Parathyroid adenoma (tissue), 2 donors: ENCODE results near the gene RANBP3.

ENCODE experiments used
- H2AFZ ChIP-seq: fragments of 300-600 bp; sonication (generic); one replicate; pipeline ENCODE4 v1.7.0; 2017; ENCODE audit warnings: antibody characterized with exemption, mild to moderate bottlenecking
- H3K27ac ChIP-seq: fragments of 300-600 bp; sonication (generic); one replicate; pipeline ENCODE4 v1.7.0; 2017
- H3K27me3 ChIP-seq: fragments of 300-600 bp; sonication (generic); one replicate; pipeline ENCODE4 v1.7.0; 2017; ENCODE audit warnings: low read length; ENCODE audit not compliant: control insufficient read depth, insufficient read depth
- H3K36me3 ChIP-seq: fragments of 300-600 bp; sonication (generic); one replicate; pipeline ENCODE4 v1.7.0; 2017; ENCODE audit warnings: low read length; ENCODE audit not compliant: control insufficient read depth, insufficient read depth
- H3K4me1 ChIP-seq: fragments of 300-600 bp; sonication (generic); one replicate; pipeline ENCODE4 v1.7.0; 2017; ENCODE audit warnings: control low read depth
- H3K4me2 ChIP-seq: fragments of 300-600 bp; sonication (generic); one replicate; pipeline ENCODE4 v1.7.0; 2017; ENCODE audit warnings: low read length
- H3K4me3 ChIP-seq: fragments of 300-600 bp; sonication (generic); one replicate; pipeline ENCODE4 v1.7.0; 2017; ENCODE audit warnings: low read depth, low read length
- H3K79me2 ChIP-seq: fragments of 300-600 bp; sonication (generic); one replicate; pipeline ENCODE4 v1.7.0; 2017; ENCODE audit warnings: control low read depth
- H3K9ac ChIP-seq: fragments of 300-600 bp; sonication (generic); one replicate; pipeline ENCODE4 v1.7.0; 2017; ENCODE audit warnings: mild to moderate bottlenecking
- H3K9me3 ChIP-seq: fragments of 300-600 bp; sonication (generic); one replicate; pipeline ENCODE4 v1.7.0; 2017; ENCODE audit warnings: low read length; ENCODE audit not compliant: control insufficient read depth
- TF ChIP-seq, protein P1 (sequence below): fragments of 300-600 bp; sonication (generic); IDR thresholded peaks from one replicate; pipeline ENCODE4 v1.7.0; 2017; ENCODE audit warnings: antibody characterized with exemption, mild to moderate bottlenecking
- donor health status: primary hyperparathyroidism.

RANBP3 gene

DNA sequence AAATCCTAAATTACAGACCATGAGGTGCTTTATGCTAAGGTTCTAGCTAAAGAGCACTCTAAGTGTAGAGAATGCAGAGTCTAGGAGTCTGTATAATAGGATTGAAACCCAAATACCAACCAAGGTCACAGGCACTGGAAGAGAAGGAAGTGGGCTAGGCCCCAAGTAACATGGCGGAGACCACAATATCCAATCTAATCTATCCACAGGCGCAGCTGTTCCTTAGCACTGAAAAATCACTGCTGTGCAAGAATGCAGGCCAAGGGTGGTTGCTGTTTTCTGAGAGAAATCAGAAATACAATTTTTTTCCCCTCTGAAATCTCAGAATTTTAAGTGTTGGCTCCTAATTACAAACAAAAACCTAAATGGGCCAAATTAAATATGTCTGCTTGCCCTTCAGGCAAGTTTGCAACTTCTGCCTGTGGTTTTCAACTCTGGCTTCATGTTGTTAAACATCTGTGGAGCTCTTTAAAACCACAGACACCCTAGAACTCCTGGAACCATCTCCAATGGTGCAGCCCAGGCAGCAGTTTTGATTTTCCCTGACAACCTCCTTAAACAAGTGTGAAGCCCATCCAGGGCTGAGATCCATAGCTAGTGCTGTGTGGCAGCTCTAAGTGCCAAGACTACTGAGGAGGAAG lies 6.1 kb downstream of the RANBP3 start:
- H3K36me3 ChIP-seq = no peaks in the 10 kb centered on the region
- H3K27ac ChIP-seq = no peak overlapping the region
- H3K9me3 ChIP-seq = no peaks in the 10 kb centered on the region
- H3K27me3 ChIP-seq = no peaks in the 10 kb centered on the region
- no peak overlapping the region for H3K4me2 ChIP-seq
- H3K79me2 ChIP-seq = peaks cover 77% of the 10 kb centered on the region
- TF ChIP-seq, protein P1, sequence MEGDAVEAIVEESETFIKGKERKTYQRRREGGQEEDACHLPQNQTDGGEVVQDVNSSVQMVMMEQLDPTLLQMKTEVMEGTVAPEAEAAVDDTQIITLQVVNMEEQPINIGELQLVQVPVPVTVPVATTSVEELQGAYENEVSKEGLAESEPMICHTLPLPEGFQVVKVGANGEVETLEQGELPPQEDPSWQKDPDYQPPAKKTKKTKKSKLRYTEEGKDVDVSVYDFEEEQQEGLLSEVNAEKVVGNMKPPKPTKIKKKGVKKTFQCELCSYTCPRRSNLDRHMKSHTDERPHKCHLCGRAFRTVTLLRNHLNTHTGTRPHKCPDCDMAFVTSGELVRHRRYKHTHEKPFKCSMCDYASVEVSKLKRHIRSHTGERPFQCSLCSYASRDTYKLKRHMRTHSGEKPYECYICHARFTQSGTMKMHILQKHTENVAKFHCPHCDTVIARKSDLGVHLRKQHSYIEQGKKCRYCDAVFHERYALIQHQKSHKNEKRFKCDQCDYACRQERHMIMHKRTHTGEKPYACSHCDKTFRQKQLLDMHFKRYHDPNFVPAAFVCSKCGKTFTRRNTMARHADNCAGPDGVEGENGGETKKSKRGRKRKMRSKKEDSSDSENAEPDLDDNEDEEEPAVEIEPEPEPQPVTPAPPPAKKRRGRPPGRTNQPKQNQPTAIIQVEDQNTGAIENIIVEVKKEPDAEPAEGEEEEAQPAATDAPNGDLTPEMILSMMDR = no peak
- H3K4me1 ChIP-seq = no peaks in the 10 kb centered on the region
- H2AFZ ChIP-seq = no peak overlapping the region
- H3K4me3 ChIP-seq = no peak overlapping the region
- H3K9ac ChIP-seq = no peak overlapping the region

DNA sequence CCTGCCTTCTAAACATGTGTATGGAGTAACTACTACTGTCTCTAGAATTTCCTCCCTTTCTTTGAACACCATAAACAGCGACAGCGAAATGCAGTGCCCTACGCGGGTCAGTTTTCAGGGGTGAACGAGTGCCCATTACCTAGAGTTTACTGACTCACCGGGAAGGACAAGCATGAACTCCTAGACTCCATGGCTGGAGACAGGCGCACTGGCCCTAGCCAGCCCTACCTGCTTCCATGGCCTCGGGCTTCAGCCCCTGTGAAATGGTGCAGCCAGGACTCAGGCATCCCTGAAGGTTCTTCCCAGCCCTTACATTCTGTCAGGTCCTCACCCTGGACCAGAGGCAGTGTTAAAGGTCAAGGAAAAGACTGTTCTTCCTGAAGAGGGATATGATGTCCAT lies 8.5 kb downstream of the RANBP3 start:
- H2AFZ ChIP-seq = no peak overlapping the region
- no peak overlapping the region for H3K4me2 ChIP-seq
- no peaks in the 10 kb centered on the region for H3K27me3 ChIP-seq
- H3K79me2 ChIP-seq = peaks cover 75% of the 10 kb centered on the region
- H3K4me1 ChIP-seq = no peaks in the 10 kb centered on the region
- TF ChIP-seq, protein P1 = no peak
- no peak overlapping the region for H3K27ac ChIP-seq
- no peak overlapping the region for H3K4me3 ChIP-seq
- no peak overlapping the region for H3K9ac ChIP-seq
- no peaks in the 10 kb centered on the region for H3K36me3 ChIP-seq
- H3K9me3 ChIP-seq = no peaks in the 10 kb centered on the region

DNA sequence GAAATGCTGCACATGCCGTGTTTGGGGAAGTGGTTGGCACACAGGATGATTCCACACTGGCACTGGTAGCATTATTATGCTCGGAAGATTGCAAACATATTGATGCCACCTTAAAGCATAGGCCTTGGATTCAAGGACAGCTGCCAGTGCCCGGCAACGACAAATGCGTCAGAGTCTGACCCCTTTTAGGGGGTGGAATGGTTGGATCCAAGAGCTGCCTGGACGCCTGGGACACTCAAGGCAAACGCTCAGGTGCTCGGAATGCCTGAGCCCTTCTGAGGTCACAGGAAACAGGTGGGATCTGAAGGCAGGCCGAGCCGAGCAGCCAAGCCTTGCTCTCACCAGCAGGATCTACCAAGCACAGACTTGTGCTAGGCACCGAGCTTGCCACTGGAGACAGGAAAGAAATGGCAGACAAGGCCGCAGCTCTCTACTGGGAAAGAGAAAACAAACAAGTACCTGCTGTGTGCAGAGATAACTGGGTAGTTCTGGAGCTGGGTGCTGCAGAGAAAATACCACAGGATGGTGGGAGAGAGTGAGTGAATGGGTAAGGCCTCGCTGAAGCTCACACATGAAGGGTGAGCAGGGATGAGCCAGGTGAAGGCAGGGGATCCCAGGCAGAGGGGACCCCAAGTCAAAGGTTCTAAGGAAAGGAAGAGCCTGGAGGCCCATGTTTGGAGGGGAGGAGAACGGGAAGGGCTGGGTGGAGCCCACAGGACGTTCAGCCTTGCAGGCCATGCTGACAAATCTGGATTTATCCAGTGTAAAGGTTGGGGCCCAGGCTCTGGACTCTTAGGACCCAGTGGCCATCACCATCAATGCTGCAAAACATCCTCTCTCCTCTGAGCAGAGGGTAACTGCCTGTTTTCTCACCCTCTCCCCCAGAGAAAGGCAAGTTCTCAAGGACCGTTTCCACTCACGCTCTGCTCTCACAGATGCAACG lies 9.2 kb downstream of the RANBP3 start:
- Histone ChIP-seq H3K4me1 (no peaks in the 10 kb centered on the region), H3K4me2 (peak overlapping the region; percentile 16), H3K27me3 (no peaks in the 10 kb centered on the region), H3K9ac (no peak overlapping the region), H3K79me2 (peaks cover 75% of the 10 kb centered on the region), H3K36me3 (no peaks in the 10 kb centered on the region), H3K9me3 (no peaks in the 10 kb centered on the region), H2AFZ (no peak overlapping the region), H3K4me3 (no peak overlapping the region), H3K27ac (peak overlapping the region; percentile 10)
- TF ChIP-seq, protein P1 = no peak

DNA sequence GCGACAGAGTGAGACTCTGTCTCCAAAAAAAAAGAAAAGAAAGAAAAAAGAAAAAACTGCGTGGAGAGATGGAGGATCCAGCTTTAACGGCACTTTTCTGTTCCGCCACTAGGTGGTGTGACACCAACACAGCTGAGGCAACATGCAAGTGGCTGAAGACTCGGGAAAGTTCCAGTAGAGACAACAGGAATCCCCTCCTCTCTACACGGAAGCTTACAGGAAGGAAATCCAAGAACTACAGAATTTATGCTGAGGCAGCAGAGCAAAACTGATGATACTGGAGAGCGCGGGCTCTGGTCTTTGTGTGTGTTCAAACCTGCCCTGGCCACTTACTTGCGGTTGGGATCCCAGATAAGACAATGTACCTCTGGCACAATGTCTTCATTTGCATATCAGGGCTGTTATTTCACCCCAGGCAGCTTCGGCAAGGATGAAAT lies 9.9 kb downstream of the RANBP3 start:
- Histone ChIP-seq H3K9me3 (no peaks in the 10 kb centered on the region), H3K27ac (peak overlapping the region; percentile 10), H3K36me3 (no peaks in the 10 kb centered on the region), H3K79me2 (peaks cover 74% of the 10 kb centered on the region), H3K4me2 (peak overlapping the region; percentile 16), H3K4me1 (no peaks in the 10 kb centered on the region), H2AFZ (no peak overlapping the region), H3K9ac (no peak overlapping the region), H3K4me3 (no peak overlapping the region), H3K27me3 (no peaks in the 10 kb centered on the region)
- TF ChIP-seq, protein P1 = peak; percentile 85
